Brain microvascular endothelial cell (primary cell): ENCODE results near the gene CCL16.

ENCODE experiments used
- DNase-seq: peaks from one replicate; pipeline ENCODE4 v3.0.0-alpha.2; 2020
- H3K27ac ChIP-seq: fragments of 250-450 bp; sonication (Bioruptor Pico); 2 replicates; pipeline ENCODE4 v1.5.1; 2020; ENCODE audit warnings: mild to moderate bottlenecking, moderate library complexity
- H3K27me3 ChIP-seq: fragments of 250-450 bp; sonication (Bioruptor Pico); replicated peaks from 2 replicates; pipeline ENCODE4 v1.5.1; 2020; ENCODE audit warnings: mild to moderate bottlenecking
- H3K36me3 ChIP-seq: fragments of 250-450 bp; sonication (Bioruptor Pico); replicated peaks from 2 replicates; pipeline ENCODE4 v1.5.1; 2020; ENCODE audit warnings: mild to moderate bottlenecking
- H3K4me3 ChIP-seq: 2 replicates; pipeline ENCODE4 v1.5.1; 2011; ENCODE audit warnings: low read depth, mild to moderate bottlenecking, control low read depth, low read length, moderate library complexity
- in situ Hi-C: cut with HindIII; loops from 2 replicates; pipeline ENCODE4 v1.10.0; 2017; ENCODE audit warnings: low sequenced_read_pairs, low pct_ligation_motif_present
- TF ChIP-seq, protein P1 (sequence below): IDR thresholded peaks from 2 replicates; pipeline ENCODE4 v1.5.1; 2011; ENCODE audit warnings: low read depth, mild to moderate bottlenecking, moderate library complexity, low read length, control low read depth, inconsistent platforms; ENCODE audit errors: missing control alignments

CCL16 gene

GRCh38 chr17:35984140-35984539, 2.8 kb upstream of the CCL16 start:
- no peak overlapping the region for H3K4me3 ChIP-seq
- no peak for DNase-seq
- in situ Hi-C loops = no loop called here
- H3K36me3 ChIP-seq = no peaks in the 10 kb centered on the region
- TF ChIP-seq, protein P1, sequence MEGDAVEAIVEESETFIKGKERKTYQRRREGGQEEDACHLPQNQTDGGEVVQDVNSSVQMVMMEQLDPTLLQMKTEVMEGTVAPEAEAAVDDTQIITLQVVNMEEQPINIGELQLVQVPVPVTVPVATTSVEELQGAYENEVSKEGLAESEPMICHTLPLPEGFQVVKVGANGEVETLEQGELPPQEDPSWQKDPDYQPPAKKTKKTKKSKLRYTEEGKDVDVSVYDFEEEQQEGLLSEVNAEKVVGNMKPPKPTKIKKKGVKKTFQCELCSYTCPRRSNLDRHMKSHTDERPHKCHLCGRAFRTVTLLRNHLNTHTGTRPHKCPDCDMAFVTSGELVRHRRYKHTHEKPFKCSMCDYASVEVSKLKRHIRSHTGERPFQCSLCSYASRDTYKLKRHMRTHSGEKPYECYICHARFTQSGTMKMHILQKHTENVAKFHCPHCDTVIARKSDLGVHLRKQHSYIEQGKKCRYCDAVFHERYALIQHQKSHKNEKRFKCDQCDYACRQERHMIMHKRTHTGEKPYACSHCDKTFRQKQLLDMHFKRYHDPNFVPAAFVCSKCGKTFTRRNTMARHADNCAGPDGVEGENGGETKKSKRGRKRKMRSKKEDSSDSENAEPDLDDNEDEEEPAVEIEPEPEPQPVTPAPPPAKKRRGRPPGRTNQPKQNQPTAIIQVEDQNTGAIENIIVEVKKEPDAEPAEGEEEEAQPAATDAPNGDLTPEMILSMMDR = no peak
- H3K27ac ChIP-seq = no peak overlapping the region
- no peaks in the 10 kb centered on the region for H3K27me3 ChIP-seq

- in situ Hi-C loops = no loop called here
- H3K36me3 ChIP-seq = no peaks in the 10 kb centered on the region
- H3K27ac ChIP-seq = no peak overlapping the region
- H3K27me3 ChIP-seq = no peaks in the 10 kb centered on the region
- no peak for DNase-seq
- no peak overlapping the region for H3K4me3 ChIP-seq
- TF ChIP-seq, protein P1 = no peak
Observed at GRCh38 chr17:35982409-35983191, 1.3 kb upstream of the CCL16 start.

- Histone ChIP-seq H3K4me3 (no peak overlapping the region), H3K36me3 (no peaks in the 10 kb centered on the region), H3K27me3 (no peaks in the 10 kb centered on the region), H3K27ac (no peak overlapping the region)
- no peak for DNase-seq
- in situ Hi-C loops = no loop called here
- TF ChIP-seq, protein P1 = no peak
Observed at GRCh38 chr17:35981908-35982330, 622 bp upstream of the CCL16 start.

- no peak overlapping the region for H3K4me3 ChIP-seq
- H3K27me3 ChIP-seq = no peaks in the 10 kb centered on the region
- TF ChIP-seq, protein P1 = no peak
- no peak for DNase-seq
- H3K27ac ChIP-seq = no peak overlapping the region
- H3K36me3 ChIP-seq = no peaks in the 10 kb centered on the region
- in situ Hi-C loops = no loop called here
Observed at GRCh38 chr17:35978346-35978745, 3.0 kb downstream of the CCL16 start.

DNA sequence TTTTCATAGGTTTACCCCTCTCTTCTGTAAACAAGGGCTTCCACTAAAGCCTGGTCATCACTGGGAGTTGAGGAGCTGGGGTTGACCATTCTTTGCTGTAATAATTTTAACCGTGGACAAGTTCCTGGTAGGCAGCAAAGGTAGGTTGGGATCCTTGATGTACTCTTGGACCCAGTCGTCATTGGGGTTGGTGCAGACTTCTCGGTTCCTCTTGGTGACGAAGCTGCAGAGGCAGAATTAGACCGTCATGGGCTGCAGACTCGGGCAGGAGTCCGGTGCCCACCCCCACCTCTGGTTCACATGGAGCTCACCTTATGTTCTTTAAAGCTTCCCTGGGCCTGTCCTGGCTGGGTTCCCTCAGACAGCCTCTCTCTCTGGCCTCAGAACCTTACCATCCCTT, 3.8 kb downstream of the CCL16 start:
- H3K27me3 ChIP-seq = no peaks in the 10 kb centered on the region
- no peak overlapping the region for H3K27ac ChIP-seq
- no peak overlapping the region for H3K4me3 ChIP-seq
- H3K36me3 ChIP-seq = no peaks in the 10 kb centered on the region
- in situ Hi-C loops = no loop called here
- no peak for DNase-seq
- TF ChIP-seq, protein P1 = no peak
